Vagina (tissue), 2 donors: Measurements from ENCODE around the gene TMEM164.
A peak's percentile ranks its signal among the peaks of the same experiment; 100 is the strongest.

Experiments used
- CTCF ChIP-seq, 3 experiments: fragments of 450-650 bp in 2 of 3; fragments of 200-600 bp in 1 of 3; sonication (generic) in 1 of 3; IDR thresholded peaks; one replicate each; pipeline ENCODE4 v1.5.1; 2017 to 2019; ENCODE audit warnings: antibody characterized with exemption in 3 of 3, mild to moderate bottlenecking in 2 of 3, moderate library complexity in 2 of 3
- POLR2A ChIP-seq, 2 donors: fragments of 450-650 bp; IDR thresholded peaks; one replicate each; pipeline ENCODE4 v1.6.1; 2017; ENCODE audit warnings: antibody characterized with exemption in 2 of 2, mild to moderate bottlenecking in 2 of 2, moderate library complexity in 2 of 2
- POLR2AphosphoS5 ChIP-seq, 2 donors: sonication (generic); formaldehyde crosslinking; IDR thresholded peaks; one replicate each; pipeline ENCODE4 v1.9.0; 2017; ENCODE audit warnings: antibody characterized with exemption in 2 of 2, mild to moderate bottlenecking in 2 of 2, low read depth in 1 of 2; ENCODE audit not compliant: insufficient read depth in 1 of 2

- TF ChIP-seq POLR2A (IDR thresholded peaks at IDR 0.05) = no peak
- TF ChIP-seq CTCF (IDR thresholded peaks at IDR 0.05) = no peak
- peak in 1 of 2 donors; percentile 36 for TF ChIP-seq POLR2AphosphoS5 (IDR thresholded peaks at IDR 0.05; ENCODE audit: insufficient read depth in 1 of 2, low read depth in 1 of 2)
These were observed at the start of gene TMEM164 for GRCh38 chrX:110002300-110003166.
